ENCODE measurements around the gene MPV17L2. TPM values are rescaled to one million over a fixed set of nuclear protein-coding genes. Genes with fewer than 3 reads are reported as not detected.

The MPV17L2 gene
- 10 to 100 TPM; 13.8 to 30.7 (median 22.4) TPM for total RNA-seq

- no peaks in the 10 kb centered on the region for H3K9me3 ChIP-seq
- H3K36me3 ChIP-seq = peaks cover 0 to 23% of the 10 kb centered on the region in 2 donors
- peak within 1 kb of the TSS; percentile 72 to 85 for H3K4me3 ChIP-seq
- H3K27me3 ChIP-seq = no peaks in the 10 kb centered on the region
- H3K27ac ChIP-seq = peak within 1 kb of the TSS; percentile 96 to 99 (median 96)
- peak; percentile 95 for ATAC-seq
- 0% methylated on average over 9 to 25 of the region's 74 CpGs for WGBS, 2 donors (ENCODE audit: low coverage in 1 of 2)
- no peak for TF ChIP-seq EP300 (IDR thresholded peaks at IDR 0.05)
- TF ChIP-seq, protein P1, sequence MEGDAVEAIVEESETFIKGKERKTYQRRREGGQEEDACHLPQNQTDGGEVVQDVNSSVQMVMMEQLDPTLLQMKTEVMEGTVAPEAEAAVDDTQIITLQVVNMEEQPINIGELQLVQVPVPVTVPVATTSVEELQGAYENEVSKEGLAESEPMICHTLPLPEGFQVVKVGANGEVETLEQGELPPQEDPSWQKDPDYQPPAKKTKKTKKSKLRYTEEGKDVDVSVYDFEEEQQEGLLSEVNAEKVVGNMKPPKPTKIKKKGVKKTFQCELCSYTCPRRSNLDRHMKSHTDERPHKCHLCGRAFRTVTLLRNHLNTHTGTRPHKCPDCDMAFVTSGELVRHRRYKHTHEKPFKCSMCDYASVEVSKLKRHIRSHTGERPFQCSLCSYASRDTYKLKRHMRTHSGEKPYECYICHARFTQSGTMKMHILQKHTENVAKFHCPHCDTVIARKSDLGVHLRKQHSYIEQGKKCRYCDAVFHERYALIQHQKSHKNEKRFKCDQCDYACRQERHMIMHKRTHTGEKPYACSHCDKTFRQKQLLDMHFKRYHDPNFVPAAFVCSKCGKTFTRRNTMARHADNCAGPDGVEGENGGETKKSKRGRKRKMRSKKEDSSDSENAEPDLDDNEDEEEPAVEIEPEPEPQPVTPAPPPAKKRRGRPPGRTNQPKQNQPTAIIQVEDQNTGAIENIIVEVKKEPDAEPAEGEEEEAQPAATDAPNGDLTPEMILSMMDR (IDR thresholded peaks at IDR 0.05) = peak in 1 of 4 experiments; percentile 2
- TF ChIP-seq POLR2AphosphoS5 (IDR thresholded peaks at IDR 0.05) = peak; percentile 98
- TF ChIP-seq POLR2A (IDR thresholded peaks at IDR 0.05) = peak; percentile 91 to 92
- H3K4me1 ChIP-seq = peaks cover 0 to 44% (median 16%) of the 10 kb centered on the region in 3 donors
These were observed at the start of gene MPV17L2 for GRCh38 chr19:18192673-18193387. TSS of gene MPV17L2 (plus strand) at chr19:18193218. CDS start at chr19:18193282, 64 bp downstream.

- no peak overlapping the region for H3K27ac ChIP-seq
- no peaks in the 10 kb centered on the region for H3K27me3 ChIP-seq
- TF ChIP-seq, protein P1 (IDR thresholded peaks at IDR 0.05) = no peak
- TF ChIP-seq EP300 (IDR thresholded peaks at IDR 0.05) (no peak), POLR2AphosphoS5 (IDR thresholded peaks at IDR 0.05) (no peak)
- H3K4me3 ChIP-seq = no peak overlapping the region
- H3K9me3 ChIP-seq = no peaks in the 10 kb centered on the region
- 100% methylated on average over 1 of the region's 3 CpGs; no CpG with 5 or more reads in 1 of the 2 donors for WGBS, 2 donors (ENCODE audit: low coverage in 1 of 2)
- H3K4me1 ChIP-seq = no peaks in the 10 kb centered on the region
- H3K36me3 ChIP-seq = peaks cover 0 to 88% of the 10 kb centered on the region in 2 donors
- no peak for ATAC-seq
These were observed 49.1 kb upstream of the MPV17L2 start for GRCh38 chr19:18143902-18144301.

DNA sequence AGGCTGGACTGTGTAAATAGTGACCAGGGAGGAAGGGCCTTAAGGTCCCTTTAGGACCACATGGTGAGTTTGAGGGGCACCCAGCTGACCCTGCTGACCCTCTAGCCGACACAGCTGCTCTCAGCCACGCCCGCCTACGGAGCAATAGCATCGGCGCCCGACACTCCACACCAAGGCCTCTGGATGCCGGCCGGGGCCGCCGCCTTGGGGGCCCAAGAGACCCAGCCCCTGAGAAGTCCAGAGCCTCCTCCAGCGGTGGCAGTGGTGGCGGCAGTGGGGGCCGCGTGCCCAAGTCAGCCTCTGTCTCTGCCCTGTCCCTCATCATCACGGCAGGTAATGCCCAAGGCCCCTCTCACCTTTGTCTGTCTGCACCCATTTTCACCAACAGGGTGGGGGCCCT is 48.7 kb upstream of the MPV17L2 start:
- no peak overlapping the region for H3K27ac ChIP-seq
- no peaks in the 10 kb centered on the region for H3K9me3 ChIP-seq
- H3K36me3 ChIP-seq = peaks cover 0 to 83% of the 10 kb centered on the region in 2 donors
- H3K4me1 ChIP-seq = no peaks in the 10 kb centered on the region
- TF ChIP-seq POLR2A (IDR thresholded peaks at IDR 0.05) (no peak), EP300 (IDR thresholded peaks at IDR 0.05) (no peak), POLR2AphosphoS5 (IDR thresholded peaks at IDR 0.05) (no peak)
- TF ChIP-seq, protein P1 (IDR thresholded peaks at IDR 0.05) = no peak
- ATAC-seq = no peak
- H3K27me3 ChIP-seq = no peaks in the 10 kb centered on the region
- no peak overlapping the region for H3K4me3 ChIP-seq
- no CpG with 5 or more reads among the region's 16 CpGs for WGBS, 2 donors (ENCODE audit: low coverage in 1 of 2)

DNA sequence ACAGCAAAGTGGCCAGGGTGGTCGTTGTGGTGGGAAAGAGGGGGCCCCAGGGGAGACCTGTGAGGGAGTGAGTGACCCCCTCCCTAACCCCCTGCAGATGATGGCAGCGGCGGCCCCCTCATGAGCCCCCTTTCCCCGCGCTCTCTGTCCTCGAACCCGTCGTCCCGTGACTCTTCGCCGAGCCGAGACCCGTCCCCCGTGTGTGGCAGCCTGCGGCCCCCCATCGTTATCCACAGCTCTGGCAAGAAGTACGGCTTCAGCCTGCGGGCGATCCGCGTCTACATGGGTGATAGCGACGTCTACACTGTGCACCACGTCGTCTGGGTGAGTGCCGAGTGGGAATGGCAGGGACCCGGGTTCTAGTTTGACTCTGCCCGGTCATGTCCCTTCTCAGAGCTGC is 48.1 kb upstream of the MPV17L2 start:
- Histone ChIP-seq H3K36me3 (peaks cover 0 to 81% of the 10 kb centered on the region in 2 donors), H3K27me3 (no peaks in the 10 kb centered on the region)

More for the DNA sequence above, 48.1 kb upstream of the MPV17L2 start:
- ATAC-seq = no peak
- 84 to 91% methylated on average over 9 to 11 of the region's 28 CpGs for WGBS, 2 donors (ENCODE audit: low coverage in 1 of 2)
- Histone ChIP-seq H3K4me1 (no peaks in the 10 kb centered on the region), H3K27ac (no peak overlapping the region), H3K9me3 (no peaks in the 10 kb centered on the region), H3K4me3 (no peak overlapping the region)
- TF ChIP-seq POLR2AphosphoS5 (IDR thresholded peaks at IDR 0.05) (no peak), POLR2A (IDR thresholded peaks at IDR 0.05) (no peak), EP300 (IDR thresholded peaks at IDR 0.05) (no peak)
- TF ChIP-seq, protein P1 (IDR thresholded peaks at IDR 0.05) = no peak
